Measurements from ENCODE around the gene GGTLC1.
"Not testable (repeated sequence)": the region's sequence is repeated elsewhere in the genome, so short reads cannot be mapped to it uniquely, and the experiment has no call there.

DNA sequence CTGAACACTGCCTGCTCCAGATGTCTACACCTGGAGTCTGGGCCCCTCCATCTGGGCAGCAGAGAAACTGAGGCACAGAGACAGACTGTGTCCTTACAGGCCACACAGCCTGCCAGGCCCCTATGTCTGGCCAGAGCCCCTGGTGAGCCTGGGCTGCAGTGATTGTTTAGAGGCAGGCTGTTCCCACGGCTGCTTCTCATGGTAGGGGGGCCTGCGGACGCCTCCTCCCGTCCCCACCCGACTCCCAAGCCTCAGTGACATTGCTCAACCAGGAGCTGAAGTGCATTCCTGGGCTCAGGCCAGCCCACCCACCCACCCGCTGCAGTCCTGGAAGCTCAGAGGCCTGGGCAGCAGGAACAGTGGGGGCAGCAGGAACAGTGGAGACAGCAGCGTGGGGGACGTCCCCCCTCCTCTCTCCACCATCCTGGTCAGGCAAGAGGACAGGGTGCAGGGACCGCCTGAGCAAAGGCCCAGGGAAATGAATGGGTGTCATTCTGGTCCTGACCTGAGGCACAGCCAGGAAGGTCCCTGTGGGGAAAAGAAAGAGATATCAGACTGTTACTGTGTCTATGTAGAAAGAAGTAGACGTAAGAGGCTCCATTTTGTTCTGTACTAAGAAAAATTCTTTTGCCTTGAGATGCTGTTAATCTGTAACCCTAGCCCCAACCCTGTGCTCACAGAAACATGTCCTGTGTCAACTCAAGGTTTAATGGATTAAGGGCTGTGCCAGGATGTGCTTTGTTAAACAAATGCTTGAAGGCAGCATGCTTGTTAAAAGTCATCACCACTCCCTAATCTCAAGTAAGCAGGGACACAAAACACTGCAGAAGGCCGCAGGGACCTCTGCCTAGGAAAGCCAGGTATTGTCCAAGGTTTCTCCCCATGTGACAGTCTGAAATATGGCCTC, 6.2 kb downstream of the GGTLC1 start:
- TF ChIP-seq, protein P1, sequence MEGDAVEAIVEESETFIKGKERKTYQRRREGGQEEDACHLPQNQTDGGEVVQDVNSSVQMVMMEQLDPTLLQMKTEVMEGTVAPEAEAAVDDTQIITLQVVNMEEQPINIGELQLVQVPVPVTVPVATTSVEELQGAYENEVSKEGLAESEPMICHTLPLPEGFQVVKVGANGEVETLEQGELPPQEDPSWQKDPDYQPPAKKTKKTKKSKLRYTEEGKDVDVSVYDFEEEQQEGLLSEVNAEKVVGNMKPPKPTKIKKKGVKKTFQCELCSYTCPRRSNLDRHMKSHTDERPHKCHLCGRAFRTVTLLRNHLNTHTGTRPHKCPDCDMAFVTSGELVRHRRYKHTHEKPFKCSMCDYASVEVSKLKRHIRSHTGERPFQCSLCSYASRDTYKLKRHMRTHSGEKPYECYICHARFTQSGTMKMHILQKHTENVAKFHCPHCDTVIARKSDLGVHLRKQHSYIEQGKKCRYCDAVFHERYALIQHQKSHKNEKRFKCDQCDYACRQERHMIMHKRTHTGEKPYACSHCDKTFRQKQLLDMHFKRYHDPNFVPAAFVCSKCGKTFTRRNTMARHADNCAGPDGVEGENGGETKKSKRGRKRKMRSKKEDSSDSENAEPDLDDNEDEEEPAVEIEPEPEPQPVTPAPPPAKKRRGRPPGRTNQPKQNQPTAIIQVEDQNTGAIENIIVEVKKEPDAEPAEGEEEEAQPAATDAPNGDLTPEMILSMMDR (IDR thresholded peaks at IDR 0.05): not testable (repeated sequence)
- TF ChIP-seq EP300, POLR2A, POLR2AphosphoS5 (IDR thresholded peaks at IDR 0.05): not testable (repeated sequence)
